ENCODE measurements around the gene PFAS. TPM values are rescaled to one million over a fixed set of nuclear protein-coding genes. Genes with fewer than 3 reads are reported as not detected.
"Not testable (repeated sequence)": the region's sequence is repeated elsewhere in the genome, so short reads cannot be mapped to it uniquely, and the experiment has no call there.

The PFAS gene
- total and polyA plus RNA-seq, 11 donors = 6.1 to 23.8 (median 13.2) TPM

DNA sequence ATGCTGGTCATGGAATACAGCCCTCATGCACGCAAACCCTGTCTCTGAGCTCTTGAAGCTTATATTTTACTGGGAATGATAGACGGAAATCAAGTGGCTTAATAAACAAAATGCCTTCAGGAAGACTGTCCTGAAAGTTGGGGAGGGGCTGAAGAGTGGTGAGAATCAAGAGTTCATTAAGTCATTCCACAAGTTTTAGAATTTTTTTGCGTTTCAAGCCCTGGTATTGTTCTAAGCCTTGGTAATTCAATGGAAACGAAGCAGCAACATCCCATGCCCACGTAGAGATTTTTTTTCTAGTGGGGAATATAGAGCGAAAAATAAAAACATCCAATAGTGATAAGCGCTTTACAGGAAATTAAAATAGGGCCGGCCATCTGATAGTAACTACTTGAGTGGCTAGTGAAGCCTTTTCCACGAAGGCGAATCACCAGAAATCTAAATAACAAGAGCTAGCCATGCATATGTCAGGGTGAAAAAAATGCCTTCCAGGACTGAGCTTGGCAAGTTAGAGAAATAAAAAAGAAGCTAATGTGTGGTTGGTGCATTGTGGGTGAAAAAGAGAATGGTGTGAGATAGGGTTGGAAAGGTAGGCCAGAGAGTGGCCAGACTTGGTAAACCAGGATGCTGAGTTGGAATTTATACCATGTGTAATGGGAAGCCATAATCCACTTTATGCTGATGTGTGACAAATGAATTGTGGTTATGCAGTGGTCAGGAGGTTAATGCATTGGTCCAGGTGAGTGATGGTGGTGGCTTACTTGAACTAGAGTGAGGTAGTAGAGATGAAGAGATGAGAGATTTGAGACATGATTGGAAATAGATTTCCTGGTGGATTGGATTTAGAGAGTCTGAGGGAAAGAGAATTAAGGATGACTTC lies 772 bp downstream of the PFAS start:
- intact Hi-C loops (cut with DNase I) = loop anchor here in 9 of 10 donors (2.0 to 10.0 kb wide), 10 partner anchors 27 to 127 kb away; partner anchors contain the start of genes RANGRF (in 5 of the 9), KRABD2 (in 1 of the 9) and SLC25A35 (in 1 of the 9)
- Histone ChIP-seq H3K36me3 (peaks cover 0 to 19% (median 10%) of the 10 kb centered on the region in 9 donors), H3K4me3 (peak overlapping the region; percentile 34 to 96 (median 69)), H3K4me1 (peaks cover 0 to 25% (median 12%) of the 10 kb centered on the region in 12 donors), H3K27ac (peak overlapping the region in 8 of 12 donors; percentile 92 to 99 (median 96)), H3K27me3 (no peaks in the 10 kb centered on the region), H3K9me3 (no peaks in the 10 kb centered on the region)
- DNase-seq (no peak), ATAC-seq (no peak)
- WGBS, 4 donors = 14 to 18% (median 16%) methylated on average over 10 of the region's 10 CpGs
- TF ChIP-seq POLR2A (IDR thresholded peaks at IDR 0.05) = no peak
- TF ChIP-seq, protein P1, sequence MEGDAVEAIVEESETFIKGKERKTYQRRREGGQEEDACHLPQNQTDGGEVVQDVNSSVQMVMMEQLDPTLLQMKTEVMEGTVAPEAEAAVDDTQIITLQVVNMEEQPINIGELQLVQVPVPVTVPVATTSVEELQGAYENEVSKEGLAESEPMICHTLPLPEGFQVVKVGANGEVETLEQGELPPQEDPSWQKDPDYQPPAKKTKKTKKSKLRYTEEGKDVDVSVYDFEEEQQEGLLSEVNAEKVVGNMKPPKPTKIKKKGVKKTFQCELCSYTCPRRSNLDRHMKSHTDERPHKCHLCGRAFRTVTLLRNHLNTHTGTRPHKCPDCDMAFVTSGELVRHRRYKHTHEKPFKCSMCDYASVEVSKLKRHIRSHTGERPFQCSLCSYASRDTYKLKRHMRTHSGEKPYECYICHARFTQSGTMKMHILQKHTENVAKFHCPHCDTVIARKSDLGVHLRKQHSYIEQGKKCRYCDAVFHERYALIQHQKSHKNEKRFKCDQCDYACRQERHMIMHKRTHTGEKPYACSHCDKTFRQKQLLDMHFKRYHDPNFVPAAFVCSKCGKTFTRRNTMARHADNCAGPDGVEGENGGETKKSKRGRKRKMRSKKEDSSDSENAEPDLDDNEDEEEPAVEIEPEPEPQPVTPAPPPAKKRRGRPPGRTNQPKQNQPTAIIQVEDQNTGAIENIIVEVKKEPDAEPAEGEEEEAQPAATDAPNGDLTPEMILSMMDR (IDR thresholded peaks at IDR 0.05) = no peak

DNA sequence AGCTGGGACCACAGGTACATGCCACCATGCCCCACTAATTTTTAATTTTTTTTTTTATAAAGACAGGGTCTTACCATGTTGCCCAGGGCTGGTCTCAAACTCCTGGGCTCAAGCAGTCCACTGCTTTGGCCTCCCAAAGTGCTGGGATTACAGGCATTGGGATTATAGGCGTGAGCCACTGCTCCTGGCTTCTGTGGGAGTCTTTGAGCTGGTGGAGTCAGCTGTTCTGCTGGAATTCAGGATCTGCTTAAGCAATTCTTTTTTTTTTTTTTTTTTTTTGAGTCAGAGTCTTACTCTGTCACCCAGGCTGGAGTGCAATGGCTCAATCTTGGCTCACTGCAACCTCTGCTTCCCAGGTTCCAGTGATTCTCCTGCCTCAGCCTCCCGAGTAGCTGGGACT lies 2.3 kb downstream of the PFAS start:
- intact Hi-C loops (cut with DNase I) = loop anchor here in 5 of 10 donors (2.0 to 5.0 kb wide), 3 partner anchors 36 to 51 kb away; partner anchors contain the start of gene RANGRF (in 3 of the 5)
- not testable (repeated sequence) for H3K27ac ChIP-seq, H3K9me3 ChIP-seq, H3K27me3 ChIP-seq, H3K4me3 ChIP-seq, ATAC-seq, DNase-seq
- H3K36me3 ChIP-seq = peaks cover 0 to 25% (median 22%) of the 10 kb centered on the region in 9 donors
- 64 to 93% (median 84%) methylated on average over 2 of the region's 2 CpGs for WGBS, 4 donors
- peaks cover 0 to 24% (median 12%) of the 10 kb centered on the region in 12 donors for H3K4me1 ChIP-seq

DNA sequence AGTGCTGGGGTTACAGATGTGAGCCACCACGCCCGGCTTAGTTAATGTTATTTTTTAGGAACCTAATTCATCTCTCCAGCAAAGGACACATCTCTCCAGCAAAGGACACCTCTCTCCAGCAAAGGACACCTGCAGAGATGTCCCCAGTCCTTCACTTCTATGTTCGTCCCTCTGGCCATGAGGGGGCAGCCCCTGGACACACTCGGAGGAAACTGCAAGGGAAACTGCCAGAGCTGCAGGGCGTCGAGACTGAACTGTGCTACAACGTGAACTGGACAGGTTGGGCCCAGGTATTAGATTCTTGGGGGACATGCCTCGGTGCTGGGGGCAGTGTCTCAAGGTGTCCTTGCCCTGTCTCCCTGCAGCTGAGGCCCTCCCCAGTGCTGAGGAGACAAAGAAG lies 4.7 kb downstream of the PFAS start:
- Histone ChIP-seq H3K36me3 (peaks cover 0 to 47% (median 39%) of the 10 kb centered on the region in 9 donors), H3K27me3 (no peaks in the 10 kb centered on the region), H3K9me3 (no peaks in the 10 kb centered on the region), H3K4me1 (peaks cover 0 to 11% (median 7%) of the 10 kb centered on the region in 12 donors), H3K4me3 (no peak overlapping the region), H3K27ac (no peak overlapping the region)
- DNase-seq (peak in 3 of 5 donors; percentile 24 to 49 (median 39)), ATAC-seq (no peak)
- intact Hi-C loops (cut with DNase I) = loop anchor here in 6 of 10 donors (2.0 to 5.0 kb wide), 4 partner anchors 34 to 48 kb away; partner anchors contain the start of gene RANGRF (in 3 of the 6)
- TF ChIP-seq, protein P1 (IDR thresholded peaks at IDR 0.05) = peak in 6 of 12 donors; percentile 15 to 55 (median 31)
- no peak for TF ChIP-seq POLR2A (IDR thresholded peaks at IDR 0.05)
- WGBS, 4 donors = 46 to 90% (median 69%) methylated on average over 4 to 8 of the region's 8 CpGs

DNA sequence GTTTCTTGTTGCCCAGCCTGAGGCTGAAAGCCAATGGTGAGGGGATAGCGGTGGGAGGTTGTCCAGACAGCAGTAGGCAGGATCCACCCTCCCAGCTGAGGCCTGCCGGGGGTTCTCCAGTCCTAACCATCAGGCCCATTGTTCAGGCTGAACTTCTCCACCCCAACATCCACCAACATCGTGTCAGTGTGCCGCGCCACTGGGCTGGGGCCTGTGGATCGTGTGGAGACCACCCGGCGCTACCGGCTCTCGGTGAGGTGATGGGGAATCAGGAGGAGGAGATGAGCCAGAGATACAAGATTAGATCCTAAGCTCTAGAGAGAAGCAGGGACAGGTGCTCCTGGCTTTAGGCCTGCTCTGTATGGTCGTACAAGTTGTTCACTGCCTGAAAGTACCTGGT lies 5.8 kb downstream of the PFAS start:
- Histone ChIP-seq H3K27me3 (no peaks in the 10 kb centered on the region), H3K27ac (no peak overlapping the region), H3K9me3 (no peaks in the 10 kb centered on the region), H3K36me3 (peaks cover 0 to 57% (median 45%) of the 10 kb centered on the region in 9 donors), H3K4me1 (peaks cover 0 to 4% (median 2%) of the 10 kb centered on the region in 12 donors), H3K4me3 (no peak overlapping the region)
- ATAC-seq (no peak), DNase-seq (no peak)
- 95 to 98% (median 96%) methylated on average over 11 of the region's 11 CpGs for WGBS, 4 donors
- intact Hi-C loops (cut with DNase I) = loop anchor here in 6 of 10 donors (1.0 to 5.0 kb wide), 4 partner anchors 32 to 47 kb away; partner anchors contain the start of gene RANGRF (in 3 of the 6)
- no peak for TF ChIP-seq POLR2A (IDR thresholded peaks at IDR 0.05)
- TF ChIP-seq, protein P1 (IDR thresholded peaks at IDR 0.05) = no peak

Data from heart left ventricle (tissue), 16 donors.